Measurements from ENCODE around the gene C19orf85. TPM values are rescaled to one million over a fixed set of nuclear protein-coding genes. Genes with fewer than 3 reads are reported as not detected.

Gene C19orf85
- total RNA-seq, 4 donors from 2014 or later, result not detected

Other genes with a start within 250 kb of the C19orf85 start
- gene TMEM86B, start 236.0 kb downstream of the C19orf85 start, total RNA-seq, result 10 to 100 TPM in 3 of 4 donors, 1 to 10 TPM in 1; 9.1 to 39.8 (median 15.1) TPM
- gene PPP6R1, start 205.7 kb downstream of the C19orf85 start, total RNA-seq, result 100 to 1,000 TPM in 2 of 4 donors, 10 to 100 TPM in 2; 71.2 to 123 (median 94.8) TPM
- gene HSPBP1, start 184.6 kb downstream of the C19orf85 start, total RNA-seq, result 10 to 100 TPM; 14.4 to 38.0 (median 25.6) TPM
- gene BRSK1, start 180.8 kb downstream of the C19orf85 start, total RNA-seq, result 1 to 10 TPM in 3 of 4 donors, under 1 TPM in 1; 0.35 to 6.6 (median 3.0) TPM
- gene TMEM150B, start 139.4 kb downstream of the C19orf85 start, total RNA-seq, result 100 to 1,000 TPM in 3 of 4 donors, 10 to 100 TPM in 1; 26.4 to 235 (median 199) TPM
- 10 to 100 TPM; 14.4 to 45.6 (median 43.9) TPM for gene KMT5C, start 124.9 kb downstream of the C19orf85 start, total RNA-seq
- gene COX6B2, start 110.0 kb downstream of the C19orf85 start, total RNA-seq, result not detected
- not detected for gene GARIN5B, start 101.5 kb downstream of the C19orf85 start, total RNA-seq
- not detected for gene IL11, start 94.3 kb downstream of the C19orf85 start, total RNA-seq
- not detected for gene TMEM190, start 87.9 kb downstream of the C19orf85 start, total RNA-seq
- gene TMEM238, start 80.5 kb downstream of the C19orf85 start, total RNA-seq, result 10 to 100 TPM; 19.8 to 75.8 (median 61.6) TPM
- gene RPL28, start 78.8 kb downstream of the C19orf85 start, total RNA-seq, result 100 to 1,000 TPM; 116 to 394 (median 283) TPM
- gene UBE2S, start 57.0 kb downstream of the C19orf85 start, total RNA-seq, result 1 to 10 TPM; 5.2 to 9.1 (median 7.6) TPM
- gene SHISA7, start 21.5 kb downstream of the C19orf85 start, total RNA-seq, result not detected
- gene ISOC2, start 3.1 kb downstream of the C19orf85 start, total RNA-seq, result 100 to 1,000 TPM in 1 of 4 donors, 10 to 100 TPM in 3; 28.1 to 102 (median 60.0) TPM
- 10 to 100 TPM; 10.1 to 47.0 (median 15.5) TPM for gene ZNF628, start 11.9 kb upstream of the C19orf85 start, total RNA-seq
- 1 to 10 TPM; 1.4 to 7.4 (median 3.0) TPM for gene NAT14, start 20.4 kb upstream of the C19orf85 start, total RNA-seq
- gene SSC5D, start 23.7 kb upstream of the C19orf85 start, total RNA-seq, result 10 to 100 TPM in 1 of 4 donors, 1 to 10 TPM in 3; 2.8 to 10.3 (median 5.0) TPM
- gene SBK2, start 72.4 kb upstream of the C19orf85 start, total RNA-seq, result not detected
- 1 to 10 TPM in 1 of 4 donors, not detected in 3; 1.0 TPM for gene SBK3, start 80.8 kb upstream of the C19orf85 start, total RNA-seq
- gene ZNF579, start 116.1 kb upstream of the C19orf85 start, total RNA-seq, result 1 to 10 TPM in 3 of 4 donors, not detected in 1; 1.7 to 6.1 (median 3.1) TPM
- 10 to 100 TPM in 3 of 4 donors, 1 to 10 TPM in 1; 6.0 to 14.9 (median 12.0) TPM for gene FIZ1, start 134.8 kb upstream of the C19orf85 start, total RNA-seq
- 10 to 100 TPM; 30.3 to 45.2 (median 44.4) TPM for gene ZNF524, start 135.5 kb upstream of the C19orf85 start, total RNA-seq
- gene ZNF865, start 140.9 kb upstream of the C19orf85 start, total RNA-seq, result 10 to 100 TPM in 3 of 4 donors, 1 to 10 TPM in 1; 8.6 to 18.9 (median 14.3) TPM
- gene ZNF784, start 159.8 kb upstream of the C19orf85 start, total RNA-seq, result 10 to 100 TPM in 3 of 4 donors, 1 to 10 TPM in 1; 6.0 to 18.3 (median 12.3) TPM
- gene ZNF580, start 176.3 kb upstream of the C19orf85 start, total RNA-seq, result 10 to 100 TPM; 12.3 to 38.4 (median 25.2) TPM
- gene ZNF581, start 178.9 kb upstream of the C19orf85 start, total RNA-seq, result 10 to 100 TPM in 3 of 4 donors, 1 to 10 TPM in 1; 7.7 to 28.9 (median 14.1) TPM
- gene CCDC106, start 183.5 kb upstream of the C19orf85 start, total RNA-seq, result 10 to 100 TPM in 3 of 4 donors, 1 to 10 TPM in 1; 8.1 to 17.4 (median 14.0) TPM
- gene U2AF2, start 190.3 kb upstream of the C19orf85 start, total RNA-seq, result 100 to 1,000 TPM; 132 to 292 (median 159) TPM
- gene EPN1, start 210.5 kb upstream of the C19orf85 start, total RNA-seq, result 100 to 1,000 TPM; 120 to 241 (median 163) TPM

All from Peyer's patch (tissue), 4 donors.